HCT116 (cell line): ENCODE results near the gene SCN4B.

ENCODE experiments used
- CTCF ChIP-seq, 3 experiments: fragments of 200-600 bp in 1 of 3; sonication (generic) in 1 of 3; IDR thresholded peaks in 2 of 3; conservative IDR thresholded peaks in 1 of 3; 2 replicates each; pipeline ENCODE4 v1.5.1; 2012 to 2017; ENCODE audit warnings: low read depth in 2 of 3, low read length in 2 of 3, antibody characterized with exemption in 1 of 3, borderline replicate concordance in 1 of 3, control low read depth in 1 of 3, mild to moderate bottlenecking in 1 of 3, mixed read lengths in 1 of 3, mixed run types in 1 of 3, moderate library complexity in 1 of 3; ENCODE audit not compliant: insufficient read depth in 1 of 3
- EZH2 ChIP-seq: fragments of 200-600 bp; sonication (generic); IDR thresholded peaks from 2 replicates; pipeline ENCODE4 v1.6.1; 2017; ENCODE audit warnings: antibody characterized with exemption, mixed run types
- EZH2phosphoT487 ChIP-seq: fragments of 200-600 bp; IDR thresholded peaks from 2 replicates; pipeline ENCODE4 v1.6.1; 2018; ENCODE audit warnings: antibody characterized with exemption, borderline replicate concordance
- JUND ChIP-seq: IDR thresholded peaks from 2 replicates; pipeline ENCODE4 v1.6.1; 2012
- POLR2AphosphoS5 ChIP-seq: IDR thresholded peaks from 2 replicates; pipeline ENCODE4 v1.6.1; 2011; ENCODE audit warnings: mild to moderate bottlenecking, low read depth, low read length, moderate library complexity
- REST ChIP-seq: IDR thresholded peaks from 2 replicates; pipeline ENCODE4 v1.6.1; 2012; ENCODE audit warnings: low read depth
- SRF ChIP-seq: IDR thresholded peaks from 2 replicates; pipeline ENCODE4 v1.6.1; 2012; ENCODE audit warnings: low read depth
- YY1 ChIP-seq: IDR thresholded peaks from 2 replicates; pipeline ENCODE4 v1.6.1; 2011; ENCODE audit warnings: low read length, low read depth, moderate library complexity, mild to moderate bottlenecking; ENCODE audit not compliant: insufficient replicate concordance; ENCODE audit errors: extremely low read depth
- ZBTB33 ChIP-seq: IDR thresholded peaks from 2 replicates; pipeline ENCODE4 v1.6.1; 2011; ENCODE audit warnings: mild to moderate bottlenecking, low read length, moderate library complexity; ENCODE audit not compliant: insufficient replicate concordance; ENCODE audit errors: extremely low read depth

GRCh38 chr11:118164885-118165284 lies 12.3 kb upstream of the SCN4B start:
- TF ChIP-seq YY1 = no peak
- TF ChIP-seq CTCF (IDR thresholded peaks at IDR 0.05 in 2 of 3, conservative IDR thresholded peaks at IDR 0.05 in 1 of 3; ENCODE audit: borderline replicate concordance in 1 of 3, insufficient read depth in 1 of 3, low read depth in 2 of 3, low read length in 2 of 3) = no peak
- no peak for TF ChIP-seq ZBTB33
- TF ChIP-seq EZH2phosphoT487 = no peak
- TF ChIP-seq JUND = no peak
- TF ChIP-seq REST = no peak
- TF ChIP-seq EZH2 = no peak
- TF ChIP-seq SRF = no peak
- no peak for TF ChIP-seq POLR2AphosphoS5
